GM21367 (cell line): Measurements from ENCODE around the gene FBXW8.

ENCODE experiments used
- ATAC-seq: cut with Tn5 transposase; IDR thresholded peaks from one replicate; pipeline ENCODE4 v1.9.1; 2021; ENCODE audit not compliant: unreplicated experiment

The FBXW8 gene

DNA sequence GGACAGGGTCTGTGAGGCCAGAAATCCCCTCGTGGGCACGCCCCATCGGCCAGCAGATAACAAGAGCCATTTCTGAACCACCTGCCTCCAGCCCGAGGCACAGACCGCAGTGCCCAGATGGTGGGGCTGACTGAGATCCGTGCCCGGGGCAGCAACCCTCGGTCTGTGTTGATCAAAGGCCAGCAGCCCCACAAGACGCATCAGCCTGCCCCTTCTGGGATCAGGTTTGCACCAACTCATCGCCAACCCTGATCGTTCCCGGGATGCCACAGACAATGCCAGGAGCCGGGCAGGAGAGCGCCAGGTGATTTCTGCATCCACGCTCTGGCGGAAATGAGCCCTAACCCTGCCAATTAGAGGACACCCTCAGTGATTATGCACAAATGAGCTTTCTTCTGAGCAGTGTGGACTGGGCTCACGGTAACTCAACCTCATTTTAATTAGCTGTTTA is 124.0 kb downstream of the FBXW8 start:
- no peak for ATAC-seq

DNA sequence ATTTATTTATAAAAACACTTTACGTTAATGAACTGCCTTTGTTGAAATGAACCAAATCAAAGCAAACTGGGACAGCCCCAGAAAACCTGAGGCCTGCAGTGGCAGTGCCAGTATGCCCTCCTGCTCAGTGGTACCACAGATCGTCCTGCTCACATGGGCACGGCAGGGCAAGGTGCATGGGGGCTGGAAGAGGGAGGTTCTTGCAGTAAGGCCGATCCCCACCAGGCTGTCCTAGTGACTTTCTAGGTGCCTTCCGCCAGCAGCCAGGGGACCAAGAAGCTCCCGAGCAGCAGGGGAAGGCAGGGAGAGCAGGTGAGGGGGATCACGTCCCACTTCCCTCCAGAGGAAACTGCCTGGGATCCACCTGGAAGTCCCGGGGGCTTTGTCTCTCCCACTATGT is 124.5 kb downstream of the FBXW8 start:
- ATAC-seq, result no peak

GRCh38 chr12:117036046-117036445 is 125.3 kb downstream of the FBXW8 start:
- ATAC-seq, result no peak

DNA sequence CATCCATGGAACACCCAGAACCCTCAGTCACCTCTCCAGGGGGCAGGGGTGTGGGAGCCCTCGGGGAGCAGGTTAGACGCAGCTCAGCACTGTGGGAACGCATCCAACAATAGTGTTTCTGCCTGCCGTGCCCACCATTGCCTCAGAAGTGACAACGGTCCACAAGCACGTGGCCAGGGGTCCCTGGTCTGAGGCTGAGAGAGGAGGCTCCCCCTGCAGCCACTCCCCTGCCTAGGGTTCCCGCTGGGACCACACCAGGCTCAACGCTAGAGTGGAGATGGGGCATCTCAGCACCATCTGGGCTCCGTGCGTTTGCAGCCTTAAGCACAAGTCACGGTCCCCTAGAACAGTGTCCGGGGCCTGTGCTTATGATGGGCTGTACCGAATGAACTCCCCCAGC is 125.8 kb downstream of the FBXW8 start:
- no peak for ATAC-seq

DNA sequence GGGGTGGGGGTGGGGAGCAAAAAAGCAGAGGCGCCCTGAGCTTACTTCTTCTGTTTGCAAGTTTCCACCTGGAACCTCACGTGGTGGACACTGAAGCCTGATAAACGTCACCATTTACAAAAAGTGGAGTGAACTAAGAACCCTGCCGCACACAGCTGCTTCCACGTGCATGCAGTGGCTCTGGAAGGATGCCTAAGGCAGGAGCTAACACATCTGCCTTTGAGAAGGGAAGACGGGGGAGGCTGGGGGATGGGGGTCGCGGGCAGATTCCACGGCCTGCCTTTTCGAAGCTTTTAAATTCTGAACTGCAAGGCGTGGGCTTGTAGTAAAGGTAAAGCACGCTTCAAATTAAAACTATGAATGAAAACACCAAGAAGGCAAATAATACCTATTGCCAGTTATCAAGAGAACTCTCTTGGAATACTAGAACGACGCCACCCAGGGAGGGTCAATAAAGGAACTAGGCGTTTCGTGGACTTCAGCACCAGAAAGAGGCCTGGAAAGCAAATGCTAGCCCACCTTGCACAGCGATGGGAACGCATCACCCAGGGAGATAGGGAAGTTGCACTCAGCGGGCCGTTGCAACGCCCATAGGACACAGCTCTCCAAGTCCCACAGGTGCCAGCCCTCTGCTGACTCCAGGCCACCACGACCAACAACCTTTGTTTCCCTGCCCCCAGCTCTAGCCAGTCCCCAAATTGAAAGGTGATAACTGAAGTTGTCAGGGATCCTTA is 126.7 kb downstream of the FBXW8 start:
- no peak for ATAC-seq

DNA sequence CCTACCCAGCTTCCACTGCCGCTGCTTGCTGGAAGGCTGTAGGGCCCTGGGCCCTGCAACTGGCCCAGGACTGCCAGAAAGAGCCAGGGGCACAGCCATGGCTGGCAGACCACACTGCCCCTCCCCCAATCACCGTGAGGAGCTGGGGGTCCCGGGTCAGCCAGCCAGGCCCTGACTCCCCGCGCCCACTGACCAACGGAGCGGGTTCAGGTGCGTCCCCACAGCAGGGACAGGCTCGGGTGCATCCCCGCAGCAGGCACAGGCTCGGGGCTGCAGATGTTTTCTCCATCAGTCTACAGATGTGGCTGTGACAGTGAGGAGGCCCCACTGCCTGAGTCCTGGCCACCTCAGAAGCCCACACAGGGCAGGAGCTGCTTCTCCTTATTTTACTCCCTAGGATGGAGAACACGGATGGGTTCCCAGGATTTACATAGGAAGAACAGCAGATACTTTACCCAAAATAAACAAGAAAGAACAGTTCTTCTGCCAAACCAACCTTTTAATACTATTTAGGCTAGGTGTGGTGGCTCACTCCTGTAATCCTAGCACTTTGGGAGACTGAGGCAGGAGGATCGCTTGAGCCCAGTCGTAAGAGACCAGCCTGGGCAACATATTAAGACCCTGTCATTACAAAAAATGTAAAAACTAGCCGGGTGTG is 127.4 kb downstream of the FBXW8 start:
- no peak for ATAC-seq

- ATAC-seq, result no peak
Measured at GRCh38 chr12:117038919-117039318, 128.2 kb downstream of the FBXW8 start.

- ATAC-seq, result no peak
Measured at GRCh38 chr12:117039891-117040309, 129.2 kb downstream of the FBXW8 start.

- no peak for ATAC-seq
Measured at GRCh38 chr12:117040496-117040895, 129.7 kb downstream of the FBXW8 start.

GRCh38 chr12:117041798-117042170 is 131.0 kb downstream of the FBXW8 start:
- ATAC-seq, result no peak

GRCh38 chr12:117042171-117042842 is 131.6 kb downstream of the FBXW8 start:
- ATAC-seq, result no peak

DNA sequence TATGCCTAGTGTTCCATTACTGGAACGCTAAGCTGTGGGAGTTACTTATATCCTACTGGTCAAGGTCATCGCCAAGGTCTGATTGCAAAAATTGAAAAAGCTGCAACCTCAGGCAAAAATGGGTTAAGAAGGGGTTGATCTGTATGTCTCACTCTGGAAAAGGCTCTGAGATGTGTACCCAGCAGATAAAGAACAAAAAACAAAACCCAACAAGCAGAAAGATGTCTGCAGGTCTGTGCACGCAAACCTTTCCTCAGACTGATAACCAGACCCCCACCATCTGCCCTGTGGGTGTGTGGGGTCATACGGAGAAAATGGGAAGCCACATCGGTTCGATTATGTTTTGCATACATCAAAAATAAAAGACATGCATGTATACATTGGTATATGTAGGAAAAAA is 132.1 kb downstream of the FBXW8 start:
- ATAC-seq, result no peak

DNA sequence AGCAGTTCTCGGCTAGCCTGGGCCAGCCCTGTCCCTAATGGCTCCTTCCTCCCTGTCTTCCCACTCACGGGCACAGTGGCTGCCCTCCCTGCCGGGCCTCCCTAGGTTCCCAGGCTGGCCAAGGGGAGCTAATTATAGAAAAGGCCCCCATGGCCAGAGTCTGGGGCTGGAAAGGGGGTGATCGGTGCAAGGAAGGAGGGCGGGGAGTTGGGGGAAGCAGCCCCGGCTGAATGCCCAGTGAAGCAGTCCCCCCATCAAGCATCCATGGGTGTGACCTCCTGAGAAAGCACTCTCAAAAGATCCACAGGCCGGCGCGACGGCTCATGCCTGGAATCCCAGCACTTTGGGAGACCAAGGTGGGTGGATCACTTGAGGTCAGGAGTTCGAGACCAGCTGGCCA is 133.6 kb downstream of the FBXW8 start:
- no peak for ATAC-seq

DNA sequence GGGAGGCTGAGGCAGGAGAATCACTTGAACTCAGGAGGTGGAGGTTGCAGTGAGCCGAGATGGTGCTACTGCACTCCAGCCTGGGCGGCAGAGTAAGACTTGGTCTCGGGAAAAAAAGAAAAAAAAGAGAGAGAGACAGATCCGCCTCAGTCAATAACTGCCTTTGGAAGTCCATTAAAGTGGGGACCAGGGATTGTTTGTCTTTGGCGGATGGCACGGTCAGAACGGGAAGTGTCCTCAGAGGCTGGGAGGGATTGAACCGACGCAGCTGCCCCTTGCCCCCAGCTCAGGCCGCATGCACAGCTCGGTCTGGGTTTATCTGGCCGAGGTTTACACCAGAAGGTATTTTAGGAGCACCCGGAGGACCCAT is 134.0 kb downstream of the FBXW8 start:
- no peak for ATAC-seq

DNA sequence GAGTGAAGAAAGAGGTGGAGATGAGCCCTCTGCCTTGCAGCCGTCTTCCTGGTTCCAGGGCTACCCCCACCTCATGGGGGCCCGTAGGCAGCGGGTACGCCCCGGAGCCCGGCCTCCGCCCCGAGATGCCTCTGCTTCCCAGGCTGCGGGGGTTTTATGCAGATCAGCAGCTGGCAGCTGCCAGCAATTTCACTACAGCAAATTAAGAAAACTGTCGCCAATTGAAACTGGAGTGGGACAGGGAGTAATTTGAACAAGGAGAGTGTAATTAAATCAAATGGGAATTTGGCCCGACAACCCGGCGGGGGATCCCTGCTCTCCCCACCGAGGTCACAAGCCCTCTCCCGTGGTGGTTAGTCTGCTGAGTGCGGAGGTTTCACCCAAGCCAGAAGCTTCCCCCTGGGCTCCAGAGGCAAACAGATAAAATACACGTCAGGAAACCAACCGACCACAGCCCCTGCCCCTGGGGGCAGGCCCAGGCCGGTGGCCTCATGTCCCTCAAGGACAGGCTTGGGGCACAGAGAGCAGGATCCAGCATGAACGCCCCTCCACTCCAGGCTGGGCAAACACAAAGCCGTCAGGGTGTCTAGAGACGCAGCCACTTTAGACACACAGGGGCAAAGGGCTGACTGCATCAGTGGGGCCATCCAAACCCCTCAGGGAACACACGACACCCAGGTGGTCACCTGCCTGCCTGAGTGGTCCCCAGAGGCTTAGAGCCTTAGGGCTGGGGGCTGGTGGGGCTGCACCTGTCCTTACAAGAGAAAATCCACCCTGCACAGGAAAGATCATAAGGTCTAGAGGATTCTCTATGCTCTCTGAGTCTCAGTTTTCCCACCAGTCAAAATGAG is 134.6 kb downstream of the FBXW8 start:
- ATAC-seq, result no peak

DNA sequence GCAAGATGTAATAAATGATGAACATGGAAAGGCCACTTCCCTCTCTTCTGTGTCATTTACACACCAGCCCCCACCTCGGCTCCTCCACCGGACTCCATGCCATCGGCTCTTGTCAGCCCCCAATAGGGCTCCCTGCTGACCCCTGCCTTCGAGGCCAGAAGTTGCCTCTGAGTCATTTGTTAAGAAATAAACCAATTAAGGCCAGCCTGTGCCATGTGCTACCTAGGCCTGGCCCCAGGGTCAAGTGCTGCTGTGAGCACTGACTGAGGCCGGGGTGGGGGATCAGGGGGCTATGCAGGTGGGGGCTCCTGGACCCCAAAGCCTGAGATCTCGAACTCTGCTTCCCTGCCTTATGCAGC is 135.2 kb downstream of the FBXW8 start:
- ATAC-seq, result no peak

DNA sequence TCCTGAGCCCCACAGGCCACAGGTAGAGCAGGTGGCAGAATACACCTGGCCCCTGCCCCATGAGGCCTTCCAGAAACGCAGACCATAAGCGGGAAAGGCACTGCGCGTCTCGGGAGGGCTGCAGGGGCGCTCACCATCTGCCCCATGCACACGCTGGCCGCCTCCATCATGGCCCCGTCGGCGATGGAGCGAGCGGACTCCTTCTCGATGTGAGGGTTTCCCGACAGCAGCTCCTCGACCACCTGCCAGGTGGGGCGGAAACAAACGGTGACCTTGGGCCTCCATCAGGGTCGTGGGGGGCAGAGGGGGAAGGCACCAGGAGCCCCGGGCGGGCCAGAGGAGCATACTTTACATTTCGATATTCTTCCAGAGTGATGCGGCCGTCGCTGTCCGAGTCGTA is 135.7 kb downstream of the FBXW8 start:
- ATAC-seq, result no peak

DNA sequence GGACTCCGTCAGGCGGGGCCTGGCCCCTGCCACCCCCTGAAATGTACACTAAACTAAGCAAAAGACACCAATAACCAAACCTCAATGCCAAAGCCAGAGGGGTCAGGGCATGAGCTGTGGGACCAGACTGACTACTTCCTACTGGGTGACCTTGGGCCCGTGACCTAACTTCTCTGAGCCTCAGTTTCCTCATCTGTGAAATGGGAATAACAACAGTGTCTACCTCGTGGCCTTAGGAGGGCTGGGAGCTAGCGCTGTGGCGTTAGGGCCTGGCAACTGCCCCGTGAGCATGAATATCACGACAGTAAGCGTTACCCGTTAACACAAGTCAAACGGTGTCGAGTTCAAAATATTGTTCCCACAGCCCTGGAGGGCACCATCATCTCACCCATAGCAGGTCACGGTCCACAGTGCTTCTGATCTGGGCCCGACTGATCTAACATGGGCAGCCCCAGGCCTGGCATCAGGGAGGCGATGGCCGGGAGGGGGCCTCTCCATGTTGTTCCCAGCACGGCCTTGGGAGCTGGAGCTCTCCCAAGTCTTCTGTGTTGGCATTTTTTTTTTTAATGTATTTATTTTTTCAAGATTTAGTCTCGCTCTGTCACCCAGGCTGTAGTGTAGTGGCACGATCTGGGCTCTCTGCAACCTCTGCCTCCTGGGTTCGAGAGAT is 136.2 kb downstream of the FBXW8 start:
- no peak for ATAC-seq

DNA sequence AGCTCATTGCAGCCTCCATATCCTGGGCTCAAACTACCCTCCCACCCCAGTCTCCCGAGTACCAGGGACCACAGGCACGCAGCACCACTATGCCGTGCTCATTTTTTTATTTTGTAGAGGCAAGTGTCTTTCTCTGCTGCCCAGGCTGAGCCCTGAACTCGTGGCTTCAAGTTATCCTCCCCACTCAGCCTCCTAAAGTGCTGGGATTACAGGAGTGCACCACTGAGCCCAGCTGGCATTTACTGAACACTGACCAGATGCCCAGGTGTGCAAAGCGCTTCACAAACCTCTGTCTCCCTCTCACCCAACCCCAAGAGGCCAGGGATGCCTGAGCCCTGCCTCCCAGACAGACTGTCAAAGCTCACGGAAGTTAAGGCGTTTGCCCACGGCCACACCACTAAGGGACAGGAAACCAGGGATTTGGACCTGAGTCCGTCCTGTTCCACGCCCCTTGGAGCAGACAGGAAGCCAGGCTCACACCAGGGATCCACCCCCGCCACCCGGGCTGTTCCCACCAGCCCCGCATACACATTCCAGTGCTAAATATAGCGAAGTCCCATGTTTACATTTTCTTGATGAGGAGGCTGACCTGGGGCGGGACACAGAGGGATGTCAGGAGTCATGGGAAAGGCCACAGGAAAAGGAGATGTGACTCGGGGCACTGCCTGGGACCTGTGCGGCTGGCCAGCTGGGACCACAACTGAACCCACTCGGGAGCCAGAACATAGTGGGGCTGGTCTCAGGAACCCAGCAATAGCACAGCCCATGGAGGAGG is 137.2 kb downstream of the FBXW8 start:
- ATAC-seq, result no peak

DNA sequence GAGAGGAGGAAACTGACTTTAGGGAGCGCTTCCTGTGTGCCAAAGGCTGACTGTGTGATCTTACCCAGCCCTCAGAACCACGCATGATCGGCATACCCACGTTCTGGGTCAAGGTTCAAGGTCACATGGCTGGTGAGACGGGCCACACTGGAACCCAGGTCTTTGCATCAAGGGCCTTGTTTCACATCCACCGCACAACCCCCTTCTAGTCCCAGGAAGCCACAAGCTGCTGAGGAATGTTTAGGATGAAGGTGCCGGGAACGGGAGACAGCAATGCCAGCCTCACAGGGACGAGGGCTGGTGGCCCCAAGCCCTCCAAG is 137.8 kb downstream of the FBXW8 start:
- ATAC-seq, result no peak
